ENCODE measurements around the gene DOK3.
A peak's percentile ranks its signal among the peaks of the same experiment; 100 is the strongest.

DOK3 gene

DNA sequence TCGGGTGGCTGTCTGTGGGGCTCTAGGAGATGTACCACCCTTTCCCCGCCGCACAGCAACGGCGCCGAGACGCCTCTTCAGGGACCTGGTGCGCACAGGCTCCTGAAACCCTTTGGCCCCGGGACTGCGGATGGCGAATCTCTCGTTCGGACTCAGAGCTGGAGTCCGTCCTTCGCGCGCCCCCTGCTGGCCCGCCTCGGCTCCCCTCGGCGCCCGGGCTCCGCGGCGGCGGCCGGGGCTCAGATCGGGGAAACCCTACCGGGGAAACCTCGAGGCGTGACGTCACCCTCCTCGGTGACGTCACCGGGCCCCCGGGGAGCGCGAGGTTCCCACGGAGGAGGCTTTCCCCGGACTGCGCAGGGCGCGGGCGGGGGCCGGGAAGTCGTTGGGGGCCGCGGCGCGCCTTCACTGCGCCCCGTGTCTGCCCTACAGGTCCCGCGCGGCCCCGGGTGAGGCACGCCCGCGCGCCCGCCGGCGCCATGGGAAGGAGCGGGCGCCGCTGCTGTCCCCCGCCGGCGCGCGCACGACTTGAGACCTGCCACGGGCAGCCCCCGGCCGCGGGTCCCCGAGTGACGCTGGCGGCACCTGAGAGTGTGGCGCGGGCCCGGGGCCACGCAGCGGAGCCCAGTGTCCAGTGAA is 55.1 kb downstream of the DOK3 start:
- intact Hi-C loops (cut with DNase I; ENCODE audit: low total_unique reads), result loop anchor here (2.0 kb wide), 2 partner anchors 44 to 50 kb away; no protein-coding TSS in a partner anchor
- peak; percentile 86 to 94 for DNase-seq
- Histone ChIP-seq H3K27ac (peak overlapping the region; percentile 62 to 79), H3K36me3 (peaks cover 0 to 18% (median 17%) of the 10 kb centered on the region in 3 donors), H3K4me1 (peaks cover 0 to 45% (median 31%) of the 10 kb centered on the region in 4 donors), H3K9me3 (no peaks in the 10 kb centered on the region), H3K4me3 (peak overlapping the region; percentile 56 to 62), H3K27me3 (peaks cover 0 to 32% of the 10 kb centered on the region in 2 donors)
- TF ChIP-seq, protein P1, sequence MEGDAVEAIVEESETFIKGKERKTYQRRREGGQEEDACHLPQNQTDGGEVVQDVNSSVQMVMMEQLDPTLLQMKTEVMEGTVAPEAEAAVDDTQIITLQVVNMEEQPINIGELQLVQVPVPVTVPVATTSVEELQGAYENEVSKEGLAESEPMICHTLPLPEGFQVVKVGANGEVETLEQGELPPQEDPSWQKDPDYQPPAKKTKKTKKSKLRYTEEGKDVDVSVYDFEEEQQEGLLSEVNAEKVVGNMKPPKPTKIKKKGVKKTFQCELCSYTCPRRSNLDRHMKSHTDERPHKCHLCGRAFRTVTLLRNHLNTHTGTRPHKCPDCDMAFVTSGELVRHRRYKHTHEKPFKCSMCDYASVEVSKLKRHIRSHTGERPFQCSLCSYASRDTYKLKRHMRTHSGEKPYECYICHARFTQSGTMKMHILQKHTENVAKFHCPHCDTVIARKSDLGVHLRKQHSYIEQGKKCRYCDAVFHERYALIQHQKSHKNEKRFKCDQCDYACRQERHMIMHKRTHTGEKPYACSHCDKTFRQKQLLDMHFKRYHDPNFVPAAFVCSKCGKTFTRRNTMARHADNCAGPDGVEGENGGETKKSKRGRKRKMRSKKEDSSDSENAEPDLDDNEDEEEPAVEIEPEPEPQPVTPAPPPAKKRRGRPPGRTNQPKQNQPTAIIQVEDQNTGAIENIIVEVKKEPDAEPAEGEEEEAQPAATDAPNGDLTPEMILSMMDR (IDR thresholded peaks at IDR 0.05), result peak; percentile 94 to 97

GRCh38 chr5:177453852-177454396 is 55.7 kb downstream of the DOK3 start:
- no peak for DNase-seq
- intact Hi-C loops (cut with DNase I; ENCODE audit: low total_unique reads), result loop anchor here (2.0 kb wide), 3 partner anchors 45 to 63 kb away; no protein-coding TSS in a partner anchor
- TF ChIP-seq, protein P1 (IDR thresholded peaks at IDR 0.05), result no peak
- Histone ChIP-seq H3K27me3 (peaks cover 0 to 38% of the 10 kb centered on the region in 2 donors), H3K36me3 (peaks cover 0 to 12% (median 11%) of the 10 kb centered on the region in 3 donors), H3K9me3 (no peaks in the 10 kb centered on the region), H3K27ac (peak overlapping the region; percentile 27 to 49), H3K4me3 (peak overlapping the region; percentile 56 to 62), H3K4me1 (peaks cover 0 to 45% (median 31%) of the 10 kb centered on the region in 4 donors)

DNA sequence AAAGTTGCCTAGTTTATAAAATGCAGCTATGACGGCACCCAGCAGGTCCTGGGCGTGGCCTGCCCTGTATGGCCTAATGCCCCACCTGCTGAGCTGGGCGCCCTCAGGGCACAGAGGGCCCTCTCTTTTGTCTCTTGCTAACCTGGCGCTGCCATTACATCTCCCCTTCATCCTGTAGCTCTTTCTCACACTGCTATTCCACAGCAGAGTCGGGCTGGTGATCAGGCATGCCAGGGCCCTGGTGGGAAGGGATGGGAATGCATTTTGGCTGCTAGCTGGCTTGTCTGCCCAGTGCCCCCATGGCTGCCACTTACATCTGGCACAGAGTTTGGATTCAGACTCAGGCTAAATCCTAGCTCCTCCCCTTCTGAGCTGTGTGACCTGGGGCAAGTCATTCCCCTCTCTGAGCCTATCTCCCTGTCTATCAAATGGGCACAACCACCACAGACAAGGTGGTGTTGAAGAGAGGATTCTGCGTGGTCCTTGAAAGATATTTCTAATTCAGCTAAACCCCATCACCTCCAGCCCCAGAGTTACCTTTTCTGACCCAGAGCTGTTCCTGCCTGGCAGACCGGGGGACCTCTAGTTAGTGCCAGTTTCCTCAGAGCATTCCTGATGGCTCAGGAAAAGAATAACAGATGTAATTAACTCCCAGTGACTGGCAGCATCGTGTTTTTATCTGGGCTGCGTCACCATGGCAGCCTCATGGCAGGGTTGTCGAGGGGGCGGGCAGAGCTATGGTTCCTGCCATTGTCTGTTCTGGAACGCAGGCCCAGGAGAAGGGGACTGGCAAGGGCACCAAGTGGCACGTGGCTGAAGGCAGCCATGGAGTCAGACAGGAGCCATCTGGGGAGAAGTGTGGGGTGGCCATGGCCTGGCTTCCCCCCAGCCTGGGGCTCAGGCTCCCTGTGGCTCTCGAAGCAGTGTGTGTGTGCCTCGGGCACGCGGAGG is 56.7 kb downstream of the DOK3 start:
- DNase-seq, result no peak
- Histone ChIP-seq H3K27ac (no peak overlapping the region), H3K36me3 (peaks cover 0 to 3% (median 2%) of the 10 kb centered on the region in 3 donors), H3K4me1 (peaks cover 0 to 48% (median 37%) of the 10 kb centered on the region in 4 donors), H3K27me3 (peaks cover 0 to 43% of the 10 kb centered on the region in 2 donors), H3K9me3 (no peaks in the 10 kb centered on the region), H3K4me3 (no peak overlapping the region)
- intact Hi-C loops (cut with DNase I; ENCODE audit: low total_unique reads), result loop anchor here (2.0 kb wide), 1 partner anchor 62 kb away; no protein-coding TSS in a partner anchor
- TF ChIP-seq, protein P1 (IDR thresholded peaks at IDR 0.05), result no peak
